Measurements from ENCODE around the gene ZNF836.

ZNF836 gene

GRCh38 chr19:52197964-52198363 lies 26.5 kb upstream of the ZNF836 start:
- no peak for TF ChIP-seq CTCF (IDR thresholded peaks at IDR 0.05; ENCODE audit: low read depth, low read length, missing control alignments)
- H3K4me3 ChIP-seq (ENCODE audit: low read depth, low read length), result no peak overlapping the region
- no peak for DNase-seq (ENCODE audit: low read depth)
- in situ Hi-C loops (cut with HindIII; ENCODE audit: low sequenced_read_pairs), result no loop called here

DNA sequence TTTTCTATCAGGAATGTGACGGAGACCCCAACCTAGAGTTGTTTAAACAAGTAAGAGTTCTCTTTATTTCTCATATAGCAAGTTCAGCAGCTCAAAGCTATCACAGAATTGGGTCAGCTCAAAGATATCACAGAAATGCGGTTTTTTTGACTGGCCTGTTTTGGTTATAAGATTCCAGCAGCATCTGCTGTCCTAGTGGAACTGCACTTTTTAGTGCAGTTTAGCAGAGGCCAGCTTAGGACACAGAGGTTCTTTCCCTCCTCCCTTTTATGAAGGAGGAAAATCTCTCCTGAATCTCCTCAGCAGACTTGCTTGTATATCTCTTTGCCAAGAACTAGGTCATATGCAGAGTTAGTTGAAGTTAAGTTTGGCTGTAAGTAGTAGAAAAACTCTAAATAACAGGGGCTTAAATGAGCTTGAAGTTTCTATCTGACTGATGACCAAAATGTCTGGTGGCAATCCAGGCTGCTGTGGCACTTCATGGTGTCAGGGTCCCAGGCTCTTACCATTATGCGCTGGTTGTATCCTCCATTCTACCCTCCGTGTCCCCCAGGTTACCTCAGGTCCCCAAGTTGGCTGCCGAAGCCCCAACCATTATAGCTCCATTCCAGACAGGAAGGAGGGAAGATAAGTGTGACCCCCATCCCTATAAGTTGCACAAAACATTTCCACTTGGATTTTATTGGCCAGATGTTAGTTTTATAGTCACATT lies 25.0 kb upstream of the ZNF836 start:
- TF ChIP-seq CTCF (IDR thresholded peaks at IDR 0.05; ENCODE audit: low read depth, low read length, missing control alignments), result no peak
- DNase-seq (ENCODE audit: low read depth), result no peak
- in situ Hi-C loops (cut with HindIII; ENCODE audit: low sequenced_read_pairs), result no loop called here
- H3K4me3 ChIP-seq (ENCODE audit: low read depth, low read length), result no peak overlapping the region

DNA sequence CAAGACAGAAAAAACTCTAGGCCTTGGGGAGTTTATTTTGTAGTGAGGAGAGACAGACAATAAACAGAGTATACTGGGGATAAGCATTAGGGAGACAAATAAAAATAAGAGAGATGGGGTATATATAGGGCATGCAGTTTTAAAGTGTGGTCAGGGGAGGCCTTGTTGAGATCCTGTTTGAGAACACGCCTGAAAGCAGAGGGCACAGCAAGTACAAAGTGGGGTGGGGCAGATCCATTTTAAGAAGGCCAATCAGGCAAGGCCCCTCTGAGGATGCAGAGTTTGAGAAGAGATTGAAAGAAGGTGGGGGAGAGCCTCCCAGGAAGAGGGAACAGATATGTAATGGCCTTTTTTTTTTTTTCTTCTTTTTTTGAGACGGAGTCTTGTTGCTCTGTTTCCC lies 20.5 kb upstream of the ZNF836 start:
- DNase-seq (ENCODE audit: low read depth), result no peak
- no peak overlapping the region for H3K4me3 ChIP-seq (ENCODE audit: low read depth, low read length)
- in situ Hi-C loops (cut with HindIII; ENCODE audit: low sequenced_read_pairs), result no loop called here
- no peak for TF ChIP-seq CTCF (IDR thresholded peaks at IDR 0.05; ENCODE audit: low read depth, low read length, missing control alignments)

DNA sequence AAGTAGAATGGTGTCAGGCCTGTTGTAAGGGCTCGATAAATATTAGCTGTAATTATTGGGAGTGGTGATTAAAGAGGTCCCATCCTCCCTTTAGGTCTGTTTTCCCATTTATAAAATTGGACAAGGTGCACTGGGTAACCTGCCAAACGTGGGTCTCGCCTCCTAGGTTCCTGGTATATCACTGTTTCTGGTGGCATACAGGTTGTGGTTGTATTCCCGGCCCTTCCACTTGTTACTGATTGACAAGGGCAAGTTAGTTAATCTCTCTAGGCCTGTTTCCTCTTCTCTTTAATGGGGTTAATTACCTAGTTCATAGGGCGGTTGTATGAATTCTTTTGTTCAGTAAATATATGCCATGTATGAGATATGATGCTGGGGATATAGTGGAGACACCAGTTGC lies 20.0 kb upstream of the ZNF836 start:
- H3K4me3 ChIP-seq (ENCODE audit: low read depth, low read length), result peak overlapping the region; percentile 89
- in situ Hi-C loops (cut with HindIII; ENCODE audit: low sequenced_read_pairs), result no loop called here
- no peak for DNase-seq (ENCODE audit: low read depth)
- TF ChIP-seq CTCF (IDR thresholded peaks at IDR 0.05; ENCODE audit: low read depth, low read length, missing control alignments), result no peak

- in situ Hi-C loops (cut with HindIII; ENCODE audit: low sequenced_read_pairs), result no loop called here
- H3K4me3 ChIP-seq (ENCODE audit: low read depth, low read length), result peak overlapping the region; percentile 89
- DNase-seq (ENCODE audit: low read depth), result peak; percentile 15
- TF ChIP-seq CTCF (IDR thresholded peaks at IDR 0.05; ENCODE audit: low read depth, low read length, missing control alignments), result no peak
These were observed 19.3 kb upstream of the ZNF836 start for GRCh38 chr19:52190487-52191293.

DNA sequence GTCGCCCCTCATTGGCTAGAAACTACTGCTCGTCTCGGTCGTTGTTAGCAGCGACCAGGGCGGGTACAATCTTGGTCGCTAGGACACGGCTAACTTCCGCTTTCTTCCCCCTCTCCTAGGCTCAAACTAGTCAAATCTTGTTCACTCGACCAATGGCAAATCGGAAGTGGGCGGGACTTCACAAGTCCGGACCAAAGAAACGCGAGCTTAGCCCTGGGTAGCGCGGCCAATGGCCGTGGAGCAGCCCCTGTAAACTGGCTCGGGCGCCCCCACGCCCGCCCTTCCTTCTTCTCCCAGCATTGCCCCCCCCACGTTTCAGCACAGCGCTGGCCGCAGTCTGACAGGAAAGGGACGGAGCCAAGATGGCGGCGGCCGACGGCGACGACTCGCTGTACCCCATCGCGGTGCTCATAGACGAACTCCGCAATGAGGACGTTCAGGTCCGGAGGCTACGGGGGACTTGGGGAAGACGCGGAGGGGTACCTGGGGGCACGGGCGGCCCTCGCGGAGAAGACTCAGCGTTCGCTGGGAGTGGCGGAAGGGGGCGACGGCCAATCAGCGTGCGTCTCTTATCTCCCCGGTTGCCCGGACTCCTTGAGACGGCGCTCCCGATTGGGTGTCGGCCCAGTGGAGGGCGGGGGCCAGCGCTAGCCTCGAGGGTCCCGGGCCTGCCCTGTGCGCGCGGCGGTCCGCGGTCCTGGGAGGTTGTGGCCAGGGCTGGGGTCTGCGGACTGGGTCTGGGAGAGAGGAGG lies 18.5 kb upstream of the ZNF836 start, which contains the start of gene PPP2R1A:
TSS of gene PPP2R1A (plus strand) at position 318 of the 752 bp plus-strand sequence. CDS start at position 363, 45 bp downstream.
- TF ChIP-seq CTCF (IDR thresholded peaks at IDR 0.05; ENCODE audit: low read depth, low read length, missing control alignments), result no peak
- peak; percentile 100 for DNase-seq (ENCODE audit: low read depth)
- in situ Hi-C loops (cut with HindIII; ENCODE audit: low sequenced_read_pairs), result no loop called here
- peak within 1 kb of the TSS; percentile 89 for H3K4me3 ChIP-seq (ENCODE audit: low read depth, low read length)
